Esophagus squamous epithelium (tissue), 5 donors: ENCODE data around the gene CHAF1B. TPM values are rescaled to one million over a fixed set of nuclear protein-coding genes. Genes with fewer than 3 reads are reported as not detected.
"Not testable (repeated sequence)": the region's sequence is repeated elsewhere in the genome, so short reads cannot be mapped to it uniquely, and the experiment has no call there.

ENCODE experiments used
- DNase-seq: peaks from one replicate; lab custom pipeline; 2025; lab: John Stamatoyannopoulos, UW
- H3K27ac ChIP-seq, 4 donors: fragments of 200-600 bp; sonication (generic); one replicate each; pipeline ENCODE4 v1.5.1; 2016 to 2019; ENCODE audit warnings: mild to moderate bottlenecking in 1 of 4
- H3K27me3 ChIP-seq, 4 donors: fragments of 200-600 bp; sonication (generic); 1 replicate in 3 of 4; 2 replicates in 1 of 4; pipeline versions ENCODE4 v1.5.1 to v1.6.0; 2017 to 2021; ENCODE audit warnings: antibody characterized with exemption in 1 of 4
- H3K36me3 ChIP-seq, 3 donors: fragments of 200-600 bp; sonication (generic); one replicate each; pipeline ENCODE4 v1.5.1; 2016 to 2019
- H3K4me1 ChIP-seq, 3 donors: fragments of 200-600 bp; sonication (generic); one replicate each; pipeline ENCODE4 v1.5.1; 2017 to 2019
- H3K4me3 ChIP-seq, 4 donors: fragments of 200-600 bp; sonication (generic); 1 replicate in 3 of 4; 2 replicates in 1 of 4; pipeline ENCODE4 v1.5.1; 2016 to 2019; ENCODE audit warnings: mild to moderate bottlenecking in 2 of 4, moderate library complexity in 1 of 4
- H3K9me3 ChIP-seq, 3 donors: fragments of 200-600 bp; sonication (generic); one replicate each; pipeline ENCODE4 v1.5.1; 2016 to 2019
- POLR2A ChIP-seq, 4 donors: fragments of 450-650 bp; IDR thresholded peaks; one replicate each; pipeline ENCODE4 v1.6.1; 2017; ENCODE audit warnings: antibody characterized with exemption in 4 of 4, mild to moderate bottlenecking in 4 of 4, moderate library complexity in 3 of 4
- WGBS, 2 donors: methylation state at CpG; one replicate each; pipeline ENCODE4 v1.1.5; 2018; 5-methylcytosine and 5-hydroxymethylcytosine counted together
- intact Hi-C: fragments of 100-400 bp; cut with DNase I; formaldehyde crosslinking; loops from one replicate; pipeline ENCODE4 v1.15.0; 2022
- total RNA-seq, 4 donors: library from RNA; depleted of rRNA; stranded (reverse); fragments of >200 nt; gene quantifications; one replicate each; pipeline ENCODE4 v1.1.0, GENCODE V29; 2016
- TF ChIP-seq, protein P1 (sequence below), 6 experiments: fragments of 450-650 bp in 4 of 6; fragments of 200-600 bp in 2 of 6; sonication (generic) in 2 of 6; IDR thresholded peaks; one replicate each; pipeline ENCODE4 v1.5.1; 2016 to 2019; ENCODE audit warnings: antibody characterized with exemption in 6 of 6, mild to moderate bottlenecking in 4 of 6, moderate library complexity in 4 of 6
- donor health status: DM: yes; HTN: yes; CAD: no.

CHAF1B gene
- total RNA-seq, 4 donors from 2014 or later: 2.4 to 6.6 (median 4.3) TPM

DNA sequence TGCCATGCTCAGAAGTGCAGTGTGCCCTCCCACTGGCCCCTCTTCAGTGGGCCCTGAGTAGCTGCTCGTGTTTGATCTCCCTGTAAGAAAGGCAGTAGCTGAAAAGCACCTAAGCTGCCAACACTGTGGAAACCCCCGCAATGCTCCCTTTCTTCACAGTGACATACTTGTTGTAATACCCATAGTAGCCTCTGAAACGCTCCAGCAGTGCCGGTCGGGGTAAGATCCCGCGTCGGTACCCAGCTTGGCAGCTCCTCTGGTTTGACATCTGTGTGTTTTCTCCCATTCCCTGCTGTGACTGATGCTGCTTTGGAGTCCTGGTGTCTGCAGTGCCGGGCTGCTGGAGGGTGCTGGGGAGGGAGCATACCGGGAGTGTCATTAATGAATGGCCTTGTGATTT, 3.6 kb downstream of the CHAF1B start:
- Histone ChIP-seq H3K4me1 (peaks cover 0 to 26% (median 7%) of the 10 kb centered on the region in 3 donors), H3K9me3 (no peaks in the 10 kb centered on the region), H3K4me3 (no peak overlapping the region), H3K27me3 (no peaks in the 10 kb centered on the region), H3K27ac (no peak overlapping the region), H3K36me3 (peaks cover 0 to 8% (median 0%) of the 10 kb centered on the region in 3 donors)
- DNase-seq: no peak
- TF ChIP-seq, protein P1, sequence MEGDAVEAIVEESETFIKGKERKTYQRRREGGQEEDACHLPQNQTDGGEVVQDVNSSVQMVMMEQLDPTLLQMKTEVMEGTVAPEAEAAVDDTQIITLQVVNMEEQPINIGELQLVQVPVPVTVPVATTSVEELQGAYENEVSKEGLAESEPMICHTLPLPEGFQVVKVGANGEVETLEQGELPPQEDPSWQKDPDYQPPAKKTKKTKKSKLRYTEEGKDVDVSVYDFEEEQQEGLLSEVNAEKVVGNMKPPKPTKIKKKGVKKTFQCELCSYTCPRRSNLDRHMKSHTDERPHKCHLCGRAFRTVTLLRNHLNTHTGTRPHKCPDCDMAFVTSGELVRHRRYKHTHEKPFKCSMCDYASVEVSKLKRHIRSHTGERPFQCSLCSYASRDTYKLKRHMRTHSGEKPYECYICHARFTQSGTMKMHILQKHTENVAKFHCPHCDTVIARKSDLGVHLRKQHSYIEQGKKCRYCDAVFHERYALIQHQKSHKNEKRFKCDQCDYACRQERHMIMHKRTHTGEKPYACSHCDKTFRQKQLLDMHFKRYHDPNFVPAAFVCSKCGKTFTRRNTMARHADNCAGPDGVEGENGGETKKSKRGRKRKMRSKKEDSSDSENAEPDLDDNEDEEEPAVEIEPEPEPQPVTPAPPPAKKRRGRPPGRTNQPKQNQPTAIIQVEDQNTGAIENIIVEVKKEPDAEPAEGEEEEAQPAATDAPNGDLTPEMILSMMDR (IDR thresholded peaks at IDR 0.05): peak in 3 of 6 experiments; percentile 5 to 34 (median 23)
- no peak for TF ChIP-seq POLR2A (IDR thresholded peaks at IDR 0.05)
- intact Hi-C loops: no loop called here
- 28 to 65% methylated on average over 6 to 8 of the region's 10 CpGs for WGBS, 2 donors

DNA sequence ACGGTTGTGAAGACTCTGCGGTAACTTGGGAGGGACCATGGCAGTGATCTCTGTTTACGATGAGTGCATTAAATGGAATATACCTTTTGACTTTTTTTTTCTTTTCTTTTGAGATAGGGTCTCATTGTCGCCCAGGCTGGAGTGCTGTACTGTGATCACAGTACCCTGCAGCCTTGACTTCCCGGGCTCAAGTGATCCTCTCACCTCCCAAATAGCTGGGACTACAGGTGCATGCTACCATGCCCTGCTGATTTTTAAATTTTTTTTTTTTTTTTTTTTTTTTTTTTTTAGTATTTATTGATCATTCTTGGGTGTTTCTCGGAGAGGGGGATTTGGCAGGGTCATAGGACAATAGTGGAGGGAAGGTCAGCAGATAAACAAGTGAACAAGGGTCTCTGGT, 6.5 kb downstream of the CHAF1B start:
- H3K4me3 ChIP-seq, H3K27me3 ChIP-seq, H3K27ac ChIP-seq, DNase-seq, H3K4me1 ChIP-seq, H3K9me3 ChIP-seq, intact Hi-C loops: not testable (repeated sequence)
- H3K36me3 ChIP-seq: peaks cover 0 to 26% (median 0%) of the 10 kb centered on the region in 3 donors
- 92 to 95% methylated on average over 5 of the region's 6 CpGs for whole genome bisulfite sequencing, 2 donors

DNA sequence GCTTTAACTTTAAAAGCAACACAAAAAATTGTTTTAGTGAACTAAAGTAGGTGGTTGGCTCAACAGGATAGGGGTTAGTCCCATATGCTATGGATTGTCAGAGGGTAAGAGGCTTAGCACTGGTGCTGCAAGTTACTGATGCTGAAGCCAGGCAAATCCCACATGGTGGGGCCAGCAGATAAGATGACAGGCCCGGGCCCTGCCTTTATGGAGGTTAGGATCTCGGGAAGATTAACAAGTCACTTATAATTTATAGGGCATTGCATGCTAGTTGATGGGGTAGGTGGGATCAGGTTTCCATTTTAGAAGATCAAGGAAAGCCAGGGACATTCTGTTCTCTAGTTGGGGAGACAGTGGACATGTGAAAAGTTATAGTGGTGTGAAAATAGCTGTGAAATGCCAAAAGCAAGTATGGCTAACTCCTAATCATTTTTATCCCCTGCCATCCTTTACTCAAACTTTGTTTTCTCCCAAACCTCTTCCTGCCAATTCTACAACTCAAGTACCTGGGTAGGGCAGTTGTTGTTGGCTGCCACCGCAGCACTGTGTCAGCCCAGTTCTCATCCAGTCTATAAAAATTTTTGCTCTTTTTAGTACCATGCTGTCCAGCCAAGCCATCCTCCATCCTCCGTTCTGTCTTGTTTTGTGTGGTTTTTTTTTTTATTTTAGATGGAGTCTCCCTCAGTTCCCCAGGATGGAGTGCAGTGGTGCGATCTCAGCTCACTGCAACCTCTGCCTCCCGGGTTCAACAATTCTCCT, 10.3 kb downstream of the CHAF1B start:
- intact Hi-C loops: no loop called here
- Histone ChIP-seq H3K4me3 (no peak overlapping the region), H3K36me3 (peaks cover 0 to 40% (median 0%) of the 10 kb centered on the region in 3 donors), H3K9me3 (no peaks in the 10 kb centered on the region), H3K4me1 (no peaks in the 10 kb centered on the region), H3K27ac (no peak overlapping the region), H3K27me3 (no peaks in the 10 kb centered on the region)
- no peak for DNase-seq
- WGBS, 2 donors: 89 to 96% methylated on average over 6 of the region's 6 CpGs
- TF ChIP-seq POLR2A (IDR thresholded peaks at IDR 0.05): no peak
- TF ChIP-seq, protein P1 (IDR thresholded peaks at IDR 0.05): no peak

DNA sequence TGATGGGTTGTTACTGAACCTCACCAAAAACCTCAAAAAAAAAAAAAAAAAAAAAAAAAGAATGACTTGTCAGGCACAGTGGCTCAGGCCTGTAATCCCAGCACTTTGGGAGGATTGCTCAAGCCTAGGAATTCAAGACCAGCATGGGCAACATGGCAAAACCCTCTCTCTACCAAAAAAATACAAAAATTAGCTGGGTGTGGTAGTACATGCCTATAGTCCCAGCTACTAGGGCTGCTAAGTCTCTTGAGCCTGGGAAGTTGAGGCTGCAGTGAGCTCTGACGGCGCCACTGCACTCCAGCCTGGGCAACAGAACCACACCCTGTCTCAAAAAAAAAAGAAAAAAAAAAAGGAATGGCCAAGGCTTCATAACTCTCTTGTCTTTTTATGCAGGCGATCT, 11.1 kb downstream of the CHAF1B start:
- H3K4me3 ChIP-seq: no peak overlapping the region
- 96 to 97% methylated on average over 3 of the region's 3 CpGs for WGBS, 2 donors
- no peaks in the 10 kb centered on the region for H3K27me3 ChIP-seq
- TF ChIP-seq, protein P1 (IDR thresholded peaks at IDR 0.05): no peak
- TF ChIP-seq POLR2A (IDR thresholded peaks at IDR 0.05): no peak
- no peaks in the 10 kb centered on the region for H3K4me1 ChIP-seq
- H3K27ac ChIP-seq: no peak overlapping the region
- H3K36me3 ChIP-seq: peaks cover 0 to 44% (median 0%) of the 10 kb centered on the region in 3 donors
- intact Hi-C loops: no loop called here
- H3K9me3 ChIP-seq: no peaks in the 10 kb centered on the region
- no peak for DNase-seq

DNA sequence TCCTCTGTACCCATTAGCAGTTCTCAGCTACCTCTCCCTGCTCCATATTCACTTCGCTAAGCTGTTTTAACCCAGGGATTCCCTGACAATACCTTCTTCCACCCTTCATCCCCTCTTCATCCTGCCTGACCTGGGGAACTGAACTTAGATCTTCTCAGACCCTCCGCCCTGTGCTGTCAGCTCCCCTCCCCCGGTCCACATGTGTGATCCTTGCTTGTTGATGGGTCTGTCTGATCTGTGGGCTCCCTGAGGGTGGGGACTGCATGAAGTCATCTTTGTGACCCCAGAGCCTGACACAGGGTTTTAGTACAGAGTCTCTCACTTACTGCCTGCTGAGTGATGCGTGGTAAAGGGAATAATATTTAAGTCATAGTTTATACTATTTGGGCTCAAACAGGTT, 11.8 kb downstream of the CHAF1B start:
- intact Hi-C loops: no loop called here
- no peak for DNase-seq
- H3K4me3 ChIP-seq: no peak overlapping the region
- TF ChIP-seq, protein P1 (IDR thresholded peaks at IDR 0.05): no peak
- no peak for TF ChIP-seq POLR2A (IDR thresholded peaks at IDR 0.05)
- no peaks in the 10 kb centered on the region for H3K9me3 ChIP-seq
- H3K27me3 ChIP-seq: no peaks in the 10 kb centered on the region
- no peaks in the 10 kb centered on the region for H3K4me1 ChIP-seq
- H3K27ac ChIP-seq: no peak overlapping the region
- H3K36me3 ChIP-seq: peaks cover 0 to 47% (median 0%) of the 10 kb centered on the region in 3 donors
- 91 to 95% methylated on average over 4 of the region's 4 CpGs for WGBS, 2 donors
